ENCODE results near the gene TMCC2. TPM values are rescaled to one million over a fixed set of nuclear protein-coding genes. Genes with fewer than 3 reads are reported as not detected.

Gene TMCC2
- polyA plus RNA-seq, 2 donors, result 0.58 to 0.59 TPM

DNA sequence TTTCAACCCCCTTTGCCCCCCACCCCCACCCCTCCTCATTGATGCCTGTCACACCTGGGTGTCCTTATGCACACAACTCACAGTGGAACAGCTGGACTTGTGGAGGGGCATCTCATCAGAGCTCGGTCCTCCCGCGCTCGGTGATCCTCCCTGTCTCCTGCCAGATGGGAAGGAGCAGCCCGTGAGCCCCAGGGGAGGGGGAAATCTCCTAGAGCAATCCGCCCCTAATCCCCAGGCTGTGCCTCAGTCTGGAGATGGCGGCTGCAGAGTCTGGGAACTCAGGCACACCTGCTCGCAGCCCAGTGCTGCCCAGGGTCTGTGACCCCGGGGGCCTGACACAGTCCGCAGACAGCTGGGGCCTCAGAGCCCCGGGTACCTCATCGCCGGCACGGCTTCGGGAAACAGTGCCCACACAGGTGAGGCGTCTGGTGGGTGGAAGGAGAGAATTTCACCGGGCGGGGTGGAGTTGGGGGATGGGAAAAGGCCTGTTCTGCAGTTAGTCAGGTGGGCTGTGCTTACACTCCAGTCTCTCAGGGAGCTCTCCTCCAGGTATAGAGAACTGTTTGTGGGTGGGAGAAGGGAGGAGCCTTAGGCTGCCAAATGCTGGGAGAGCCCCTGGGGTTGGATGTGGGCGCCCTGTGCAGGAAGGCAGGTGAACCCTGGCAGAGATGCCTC lies 29.3 kb downstream of the TMCC2 start:
- Histone ChIP-seq H3K36me3 (ENCODE audit: control insufficient read depth in 2 of 2, insufficient read depth in 2 of 2, low read length in 1 of 2) (no peaks in the 10 kb centered on the region), H3K4me1 (ENCODE audit: control insufficient read depth in 2 of 2, insufficient read depth in 2 of 2, low read length in 1 of 2) (peaks cover 0 to 9% of the 10 kb centered on the region in 2 donors), H3K27ac (ENCODE audit: low read depth in 2 of 2, low read length in 1 of 2) (no peak overlapping the region), H3K4me3 (ENCODE audit: low read depth in 1 of 2, low read length in 2 of 2) (no peak overlapping the region), H3K27me3 (ENCODE audit: control insufficient read depth in 1 of 2, insufficient read depth in 2 of 2, low read length in 2 of 2) (no peaks in the 10 kb centered on the region), H3K9me3 (ENCODE audit: control insufficient read depth in 2 of 2, insufficient read depth in 1 of 2, low read depth in 1 of 2, low read length in 1 of 2) (no peaks in the 10 kb centered on the region)
- WGBS, 2 donors, result 92 to 93% methylated on average over 19 of the region's 19 CpGs

DNA sequence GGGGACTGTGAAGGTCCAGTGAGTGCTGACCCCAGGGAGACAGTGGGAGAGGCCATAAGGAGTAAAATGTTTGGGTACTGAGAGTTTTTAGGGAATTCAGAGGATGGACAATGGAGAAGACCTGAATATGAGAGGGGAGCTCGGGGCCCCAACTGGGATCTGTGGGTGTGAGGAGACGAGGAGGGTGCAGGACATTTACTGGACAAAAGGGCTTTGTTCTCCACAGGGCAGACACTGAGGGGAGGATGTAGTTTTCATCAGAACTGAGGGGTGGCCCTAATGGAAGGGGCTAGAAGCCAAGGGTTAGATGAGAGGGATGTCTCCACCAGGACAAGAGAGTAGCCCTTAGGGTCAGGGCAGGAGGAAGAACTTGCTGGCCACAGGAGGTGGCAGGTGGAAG lies 30.0 kb downstream of the TMCC2 start:
- Histone ChIP-seq H3K27me3 (ENCODE audit: control insufficient read depth in 1 of 2, insufficient read depth in 2 of 2, low read length in 2 of 2) (no peaks in the 10 kb centered on the region), H3K27ac (ENCODE audit: low read depth in 2 of 2, low read length in 1 of 2) (no peak overlapping the region)

DNA sequence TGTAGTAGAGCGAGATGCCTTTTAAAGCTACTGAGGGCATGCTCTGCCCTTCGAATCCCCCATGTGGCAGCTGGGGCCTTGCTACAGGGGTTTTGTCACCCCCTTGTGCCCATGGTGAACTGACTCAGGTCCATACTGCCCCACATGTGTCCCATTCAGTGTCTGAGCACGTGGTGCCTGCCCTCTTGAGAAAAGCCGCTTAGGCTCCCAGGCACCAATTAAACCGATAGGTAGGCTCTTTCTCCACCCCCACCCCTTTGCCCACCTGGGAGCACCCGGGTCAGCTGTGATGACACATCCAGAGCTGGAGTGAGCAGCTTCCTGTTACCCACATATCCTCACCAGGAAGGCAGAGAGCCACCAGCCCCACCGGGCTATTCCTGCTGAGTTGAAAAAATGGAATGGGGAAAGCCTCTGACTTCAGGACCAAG lies 30.5 kb downstream of the TMCC2 start:
- Histone ChIP-seq H3K9me3 (ENCODE audit: control insufficient read depth in 2 of 2, insufficient read depth in 1 of 2, low read depth in 1 of 2, low read length in 1 of 2) (no peaks in the 10 kb centered on the region), H3K27ac (ENCODE audit: low read depth in 2 of 2, low read length in 1 of 2) (no peak overlapping the region), H3K36me3 (ENCODE audit: control insufficient read depth in 2 of 2, insufficient read depth in 2 of 2, low read length in 1 of 2) (no peaks in the 10 kb centered on the region), H3K27me3 (ENCODE audit: control insufficient read depth in 1 of 2, insufficient read depth in 2 of 2, low read length in 2 of 2) (no peaks in the 10 kb centered on the region), H3K4me1 (ENCODE audit: control insufficient read depth in 2 of 2, insufficient read depth in 2 of 2, low read length in 1 of 2) (peaks cover 0 to 11% of the 10 kb centered on the region in 2 donors), H3K4me3 (ENCODE audit: low read depth in 1 of 2, low read length in 2 of 2) (no peak overlapping the region)
- WGBS, 2 donors, result 74 to 75% methylated on average over 7 of the region's 7 CpGs

More for the DNA sequence above, 30.0 kb downstream of the TMCC2 start:
- H3K4me1 ChIP-seq (ENCODE audit: control insufficient read depth in 2 of 2, insufficient read depth in 2 of 2, low read length in 1 of 2), result peaks cover 0 to 9% of the 10 kb centered on the region in 2 donors
- no peaks in the 10 kb centered on the region for H3K9me3 ChIP-seq (ENCODE audit: control insufficient read depth in 2 of 2, insufficient read depth in 1 of 2, low read depth in 1 of 2, low read length in 1 of 2)
- no peaks in the 10 kb centered on the region for H3K36me3 ChIP-seq (ENCODE audit: control insufficient read depth in 2 of 2, insufficient read depth in 2 of 2, low read length in 1 of 2)
- no peak overlapping the region for H3K4me3 ChIP-seq (ENCODE audit: low read depth in 1 of 2, low read length in 2 of 2)
- WGBS, 2 donors, result 65 to 79% methylated on average over 2 of the region's 2 CpGs

DNA sequence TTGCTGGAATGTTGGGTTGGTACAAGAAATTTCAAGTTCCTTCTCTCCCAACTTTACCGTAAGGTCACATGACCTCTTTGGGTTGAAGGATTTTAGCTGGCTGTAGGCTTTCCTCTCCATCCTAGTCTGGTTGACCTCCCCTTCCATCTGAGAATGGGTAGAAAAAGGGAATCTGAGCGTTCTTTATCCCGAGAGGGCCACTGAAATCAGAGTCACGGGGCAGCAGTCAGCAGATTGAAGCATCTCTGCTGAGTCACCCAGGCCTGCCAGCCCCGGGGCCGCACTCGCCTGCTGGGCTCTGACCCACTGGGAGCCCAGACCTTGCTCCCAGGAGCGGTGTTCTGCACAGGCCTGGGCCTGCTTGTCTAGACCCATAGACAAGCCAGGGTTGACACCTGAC lies 31.0 kb downstream of the TMCC2 start:
- no peaks in the 10 kb centered on the region for H3K27me3 ChIP-seq (ENCODE audit: control insufficient read depth in 1 of 2, insufficient read depth in 2 of 2, low read length in 2 of 2)

DNA sequence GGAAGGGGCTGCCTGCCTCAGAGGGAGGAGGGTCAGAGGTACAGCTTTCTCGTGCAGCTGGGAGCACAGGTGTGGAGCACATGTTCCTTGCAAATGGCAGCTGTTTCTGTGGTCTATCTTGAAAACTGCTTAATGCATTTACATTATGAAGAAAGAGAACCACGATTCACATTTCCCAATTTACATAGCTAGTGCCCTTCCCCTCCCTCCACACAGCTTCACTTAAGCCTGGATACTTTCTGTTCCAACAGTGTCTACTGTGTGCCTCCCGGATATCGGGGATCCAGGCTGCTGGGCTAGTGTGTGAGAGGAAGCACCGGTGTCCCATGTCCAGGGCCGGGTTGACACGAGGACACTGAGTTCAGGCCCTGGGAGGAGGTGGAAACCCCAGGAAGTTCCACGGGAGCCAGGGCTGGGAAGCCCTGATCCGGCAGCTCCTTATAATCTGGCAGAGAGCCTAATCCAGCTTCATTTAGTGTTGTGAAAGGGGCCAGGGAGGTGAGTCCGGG lies 31.6 kb downstream of the TMCC2 start:
- Histone ChIP-seq H3K4me1 (ENCODE audit: control insufficient read depth in 2 of 2, insufficient read depth in 2 of 2, low read length in 1 of 2) (peaks cover 0 to 11% of the 10 kb centered on the region in 2 donors), H3K27me3 (ENCODE audit: control insufficient read depth in 1 of 2, insufficient read depth in 2 of 2, low read length in 2 of 2) (no peaks in the 10 kb centered on the region), H3K9me3 (ENCODE audit: control insufficient read depth in 2 of 2, insufficient read depth in 1 of 2, low read depth in 1 of 2, low read length in 1 of 2) (no peaks in the 10 kb centered on the region), H3K4me3 (ENCODE audit: low read depth in 1 of 2, low read length in 2 of 2) (no peak overlapping the region), H3K27ac (ENCODE audit: low read depth in 2 of 2, low read length in 1 of 2) (no peak overlapping the region), H3K36me3 (ENCODE audit: control insufficient read depth in 2 of 2, insufficient read depth in 2 of 2, low read length in 1 of 2) (no peaks in the 10 kb centered on the region)
- WGBS, 2 donors, result 50 to 51% methylated on average over 10 of the region's 10 CpGs

More for the DNA sequence above, 31.0 kb downstream of the TMCC2 start:
- Histone ChIP-seq H3K9me3 (ENCODE audit: control insufficient read depth in 2 of 2, insufficient read depth in 1 of 2, low read depth in 1 of 2, low read length in 1 of 2) (no peaks in the 10 kb centered on the region), H3K27ac (ENCODE audit: low read depth in 2 of 2, low read length in 1 of 2) (no peak overlapping the region), H3K4me3 (ENCODE audit: low read depth in 1 of 2, low read length in 2 of 2) (no peak overlapping the region), H3K36me3 (ENCODE audit: control insufficient read depth in 2 of 2, insufficient read depth in 2 of 2, low read length in 1 of 2) (no peaks in the 10 kb centered on the region), H3K4me1 (ENCODE audit: control insufficient read depth in 2 of 2, insufficient read depth in 2 of 2, low read length in 1 of 2) (peaks cover 0 to 11% of the 10 kb centered on the region in 2 donors)
- WGBS, 2 donors, result 62 to 66% methylated on average over 8 of the region's 8 CpGs

DNA sequence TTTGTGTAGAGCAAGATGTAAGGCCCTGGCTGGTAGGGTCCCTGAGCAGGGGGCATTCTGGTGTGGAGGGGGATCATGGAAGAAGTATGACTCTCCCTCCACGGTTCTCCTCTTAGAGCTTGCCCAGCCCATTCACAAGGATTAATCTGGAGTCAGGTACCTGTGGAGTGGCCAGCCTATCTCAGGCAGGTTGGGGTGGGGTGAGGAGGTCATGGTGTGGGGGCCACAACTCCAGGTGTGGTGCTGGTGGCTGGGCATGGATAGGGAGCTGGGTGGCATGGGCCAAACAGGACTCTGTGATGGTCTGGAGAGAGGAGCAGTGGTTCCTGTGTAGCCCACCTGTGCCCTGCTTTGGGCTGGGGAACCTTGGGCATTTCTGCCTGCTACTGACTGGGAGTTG lies 32.3 kb downstream of the TMCC2 start:
- Histone ChIP-seq H3K27me3 (ENCODE audit: control insufficient read depth in 1 of 2, insufficient read depth in 2 of 2, low read length in 2 of 2) (no peaks in the 10 kb centered on the region), H3K27ac (ENCODE audit: low read depth in 2 of 2, low read length in 1 of 2) (no peak overlapping the region), H3K9me3 (ENCODE audit: control insufficient read depth in 2 of 2, insufficient read depth in 1 of 2, low read depth in 1 of 2, low read length in 1 of 2) (no peaks in the 10 kb centered on the region), H3K4me3 (ENCODE audit: low read depth in 1 of 2, low read length in 2 of 2) (no peak overlapping the region), H3K36me3 (ENCODE audit: control insufficient read depth in 2 of 2, insufficient read depth in 2 of 2, low read length in 1 of 2) (no peaks in the 10 kb centered on the region), H3K4me1 (ENCODE audit: control insufficient read depth in 2 of 2, insufficient read depth in 2 of 2, low read length in 1 of 2) (peaks cover 0 to 11% of the 10 kb centered on the region in 2 donors)
- WGBS, 2 donors, result 70 to 78% methylated on average over 1 of the region's 1 CpG

DNA sequence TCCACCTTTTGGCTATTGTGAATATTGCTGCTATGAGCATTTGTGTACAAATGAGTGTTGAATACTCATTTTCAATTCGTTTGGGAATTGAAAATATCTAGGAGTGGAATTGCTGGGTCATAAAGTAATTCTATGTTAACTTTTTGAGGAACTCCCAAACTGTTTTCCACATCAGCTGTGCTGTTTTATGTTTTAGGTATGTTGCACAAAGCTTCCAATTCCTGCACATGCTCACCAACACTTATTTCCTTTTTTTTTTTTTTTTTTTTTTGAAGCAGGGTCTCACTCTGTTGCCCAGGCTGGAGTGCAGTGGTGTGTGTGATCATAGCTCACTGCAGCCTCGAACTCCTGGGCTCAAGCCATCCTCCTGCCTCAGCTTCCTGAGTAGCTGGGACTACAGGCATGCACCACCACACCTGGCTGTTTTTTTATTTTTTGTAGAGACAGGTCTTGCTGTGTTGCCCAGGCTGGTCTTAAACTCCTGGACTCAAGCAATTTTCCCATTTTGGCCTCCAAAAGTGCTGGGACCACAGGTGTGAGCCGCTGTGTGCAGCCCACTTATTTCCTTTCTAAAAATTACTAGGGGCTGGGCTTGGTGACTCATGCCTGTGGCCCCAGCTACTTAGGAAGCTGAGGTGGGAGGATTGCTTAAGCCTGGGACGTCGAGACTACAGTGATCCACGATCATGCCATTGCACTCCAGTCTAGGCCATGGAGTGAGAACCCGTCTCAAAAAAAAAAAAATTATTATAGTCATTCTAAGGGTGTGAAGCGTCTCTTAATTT lies 33.4 kb downstream of the TMCC2 start:
- H3K4me3 ChIP-seq (ENCODE audit: low read depth in 1 of 2, low read length in 2 of 2), result no peak overlapping the region
- peaks cover 0 to 11% of the 10 kb centered on the region in 2 donors for H3K4me1 ChIP-seq (ENCODE audit: control insufficient read depth in 2 of 2, insufficient read depth in 2 of 2, low read length in 1 of 2)
- H3K27ac ChIP-seq (ENCODE audit: low read depth in 2 of 2, low read length in 1 of 2), result no peak overlapping the region
- H3K36me3 ChIP-seq (ENCODE audit: control insufficient read depth in 2 of 2, insufficient read depth in 2 of 2, low read length in 1 of 2), result no peaks in the 10 kb centered on the region
- H3K27me3 ChIP-seq (ENCODE audit: control insufficient read depth in 1 of 2, insufficient read depth in 2 of 2, low read length in 2 of 2), result no peaks in the 10 kb centered on the region
- 67 to 68% methylated on average over 8 of the region's 8 CpGs for WGBS, 2 donors
- H3K9me3 ChIP-seq (ENCODE audit: control insufficient read depth in 2 of 2, insufficient read depth in 1 of 2, low read depth in 1 of 2, low read length in 1 of 2), result no peaks in the 10 kb centered on the region

DNA sequence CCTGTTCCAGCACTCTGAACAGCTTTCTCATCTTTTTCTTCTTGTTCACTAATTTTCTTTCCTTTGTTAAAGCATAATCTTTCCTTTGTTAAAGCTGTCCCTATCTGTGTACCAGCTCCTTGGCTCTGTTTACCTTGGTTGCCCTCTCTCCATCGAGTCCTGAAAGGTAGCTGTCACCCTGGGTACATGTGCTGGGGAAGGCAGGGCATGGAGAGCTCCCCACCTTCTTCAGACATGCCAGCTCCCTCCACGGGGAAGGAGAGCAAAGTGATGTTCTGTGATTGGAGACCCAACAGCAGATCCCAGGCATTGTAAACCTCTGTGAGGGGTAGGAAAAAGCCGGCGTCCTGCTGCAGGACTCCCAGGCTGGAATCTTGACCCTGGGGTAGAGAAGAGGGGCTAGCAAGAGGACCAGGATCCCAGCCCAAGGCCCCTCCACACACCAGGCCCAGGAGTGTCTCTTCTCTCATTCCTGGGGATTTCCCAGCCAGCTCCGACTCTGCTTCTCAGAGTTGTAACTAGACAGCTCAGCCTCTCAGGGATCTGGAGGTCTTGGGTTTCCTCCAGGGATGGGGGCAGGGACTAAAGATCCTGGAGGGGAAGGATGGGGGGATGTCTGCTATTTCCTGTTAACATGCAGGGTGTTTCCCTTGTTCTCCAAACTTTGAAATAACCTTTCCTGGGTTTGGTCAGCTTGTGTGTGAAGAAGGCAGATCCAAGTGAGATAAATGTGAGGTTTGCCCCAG lies 34.4 kb downstream of the TMCC2 start:
- Histone ChIP-seq H3K27me3 (ENCODE audit: control insufficient read depth in 1 of 2, insufficient read depth in 2 of 2, low read length in 2 of 2) (no peaks in the 10 kb centered on the region), H3K36me3 (ENCODE audit: control insufficient read depth in 2 of 2, insufficient read depth in 2 of 2, low read length in 1 of 2) (no peaks in the 10 kb centered on the region), H3K27ac (ENCODE audit: low read depth in 2 of 2, low read length in 1 of 2) (no peak overlapping the region), H3K9me3 (ENCODE audit: control insufficient read depth in 2 of 2, insufficient read depth in 1 of 2, low read depth in 1 of 2, low read length in 1 of 2) (no peaks in the 10 kb centered on the region), H3K4me1 (ENCODE audit: control insufficient read depth in 2 of 2, insufficient read depth in 2 of 2, low read length in 1 of 2) (peaks cover 0 to 11% of the 10 kb centered on the region in 2 donors), H3K4me3 (ENCODE audit: low read depth in 1 of 2, low read length in 2 of 2) (no peak overlapping the region)
- WGBS, 2 donors, result 40 to 57% methylated on average over 5 of the region's 5 CpGs

DNA sequence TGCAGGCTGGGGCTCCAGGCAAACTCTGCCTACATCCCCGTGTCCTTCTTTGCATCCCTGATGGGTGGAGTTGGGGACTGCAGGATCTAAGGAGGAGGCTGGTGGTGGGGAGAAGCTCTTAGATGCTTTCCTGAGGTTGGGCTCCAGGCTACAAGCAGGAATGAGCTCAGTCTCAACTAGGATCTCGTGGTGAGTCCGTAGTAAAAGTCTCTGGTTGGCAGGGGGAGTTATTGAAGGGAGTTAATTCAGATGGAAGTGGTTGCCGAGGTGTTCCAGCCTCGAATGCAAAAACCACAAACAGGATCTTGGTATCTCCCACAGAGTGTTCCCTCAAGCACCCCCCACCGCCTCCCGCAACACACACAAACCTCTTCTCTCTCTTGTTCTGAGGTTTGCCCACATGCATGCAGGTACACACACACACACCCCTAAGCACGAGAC lies 35.0 kb downstream of the TMCC2 start:
- 68% methylated on average over 8 of the region's 8 CpGs for WGBS, 2 donors
- Histone ChIP-seq H3K9me3 (ENCODE audit: control insufficient read depth in 2 of 2, insufficient read depth in 1 of 2, low read depth in 1 of 2, low read length in 1 of 2) (no peaks in the 10 kb centered on the region), H3K27ac (ENCODE audit: low read depth in 2 of 2, low read length in 1 of 2) (no peak overlapping the region), H3K4me1 (ENCODE audit: control insufficient read depth in 2 of 2, insufficient read depth in 2 of 2, low read length in 1 of 2) (peaks cover 0 to 15% of the 10 kb centered on the region in 2 donors), H3K27me3 (ENCODE audit: control insufficient read depth in 1 of 2, insufficient read depth in 2 of 2, low read length in 2 of 2) (no peaks in the 10 kb centered on the region), H3K36me3 (ENCODE audit: control insufficient read depth in 2 of 2, insufficient read depth in 2 of 2, low read length in 1 of 2) (no peaks in the 10 kb centered on the region), H3K4me3 (ENCODE audit: low read depth in 1 of 2, low read length in 2 of 2) (no peak overlapping the region)
